OCI-LY7 (cell line): Measurements from ENCODE around the gene YKT6.

ENCODE experiments used
- EZH2phosphoT487 ChIP-seq: fragments of 200-600 bp; sonication (generic); IDR thresholded peaks from 2 replicates; pipeline ENCODE4 v1.6.1; 2018; ENCODE audit warnings: low read depth, borderline replicate concordance, mild to moderate bottlenecking, mixed run types, antibody characterized with exemption, low read length, moderate library complexity, mixed read lengths
- TF ChIP-seq, protein P1 (sequence below): fragments of 200-600 bp; sonication (generic); conservative IDR thresholded peaks from 2 replicates; pipeline ENCODE4 v1.5.1; 2014; ENCODE audit warnings: mild to moderate bottlenecking, antibody characterized with exemption, low read length, moderate library complexity, mixed read lengths

DNA sequence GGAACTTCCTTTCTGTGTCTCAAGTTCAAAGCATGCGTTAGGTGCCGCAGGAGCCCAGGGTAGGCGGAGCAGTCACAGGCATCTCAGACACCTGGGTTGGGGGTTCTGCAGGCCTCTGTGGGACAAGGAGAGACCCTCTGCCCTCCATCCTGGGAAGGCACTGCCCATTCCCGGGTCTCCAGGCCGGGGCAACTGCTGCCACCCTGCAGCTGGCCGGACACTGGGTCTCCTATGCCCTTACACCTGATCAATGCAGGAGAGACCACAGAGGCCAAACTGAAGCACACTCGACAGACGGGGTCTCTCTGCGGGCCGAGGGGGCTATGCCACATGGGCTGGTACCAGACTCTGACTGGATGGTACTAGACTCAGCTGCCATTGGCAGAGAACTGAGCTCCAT lies 36.9 kb downstream of the YKT6 start:
- TF ChIP-seq, protein P1, sequence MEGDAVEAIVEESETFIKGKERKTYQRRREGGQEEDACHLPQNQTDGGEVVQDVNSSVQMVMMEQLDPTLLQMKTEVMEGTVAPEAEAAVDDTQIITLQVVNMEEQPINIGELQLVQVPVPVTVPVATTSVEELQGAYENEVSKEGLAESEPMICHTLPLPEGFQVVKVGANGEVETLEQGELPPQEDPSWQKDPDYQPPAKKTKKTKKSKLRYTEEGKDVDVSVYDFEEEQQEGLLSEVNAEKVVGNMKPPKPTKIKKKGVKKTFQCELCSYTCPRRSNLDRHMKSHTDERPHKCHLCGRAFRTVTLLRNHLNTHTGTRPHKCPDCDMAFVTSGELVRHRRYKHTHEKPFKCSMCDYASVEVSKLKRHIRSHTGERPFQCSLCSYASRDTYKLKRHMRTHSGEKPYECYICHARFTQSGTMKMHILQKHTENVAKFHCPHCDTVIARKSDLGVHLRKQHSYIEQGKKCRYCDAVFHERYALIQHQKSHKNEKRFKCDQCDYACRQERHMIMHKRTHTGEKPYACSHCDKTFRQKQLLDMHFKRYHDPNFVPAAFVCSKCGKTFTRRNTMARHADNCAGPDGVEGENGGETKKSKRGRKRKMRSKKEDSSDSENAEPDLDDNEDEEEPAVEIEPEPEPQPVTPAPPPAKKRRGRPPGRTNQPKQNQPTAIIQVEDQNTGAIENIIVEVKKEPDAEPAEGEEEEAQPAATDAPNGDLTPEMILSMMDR, result no peak
- TF ChIP-seq EZH2phosphoT487, result no peak
